Endothelial cell of umbilical vein (primary cell): Measurements from ENCODE around the gene KIF3B. TPM values are rescaled to one million over a fixed set of nuclear protein-coding genes. Genes with fewer than 3 reads are reported as not detected.
"Not testable (repeated sequence)": the region's sequence is repeated elsewhere in the genome, so short reads cannot be mapped to it uniquely, and the experiment has no call there.

ENCODE experiments used
- BruUV-seq: library from RNA; stranded (reverse); fragments of 400-500 nt; replicated peaks from 2 replicates; lab custom pipeline; 2021; lab: Mats Ljungman, UMichigan
- CTCF ChIA-PET: fragments of 300-600, 350-600 bp; sonication (Branson Sonifier 250); formaldehyde crosslinking; loops from one replicate; lab custom pipeline; 2021; ENCODE audit warnings: antibody characterized with exemption, inconsistent platforms; lab: Charles Lee
- POLR2A ChIA-PET: fragments of 300-600, 350-600 bp; sonication (Branson Sonifier 250); formaldehyde crosslinking; loops from one replicate; lab custom pipeline; 2021; ENCODE audit warnings: antibody characterized with exemption, inconsistent platforms; lab: Charles Lee
- DNase-seq: peaks from one replicate; pipeline ENCODE4 v3.0.0-alpha.2; 2011; ENCODE audit warnings: low read depth, low spot score
- FAIRE-seq: peaks from 2 replicates; lab custom pipeline; 2011; peaks lifted over from hg19 to GRCh38; lab: Jason Lieb, UNC
- H2AFZ ChIP-seq: 2 replicates; pipeline ENCODE4 v1.6.0; 2012; ENCODE audit warnings: low read depth, low read length, control low read depth, inconsistent platforms
- H3K27ac ChIP-seq: 2 replicates; pipeline ENCODE4 v1.5.1; 2011; ENCODE audit warnings: low read depth, mild to moderate bottlenecking, control low read depth, low read length, moderate library complexity; ENCODE audit not compliant: insufficient read depth
- H3K27me3 ChIP-seq, 2 experiments: 2 replicates each; pipeline versions ENCODE4 v1.6.0 to v1.6.1; 2011; ENCODE audit warnings: low read length in 2 of 2, mixed read lengths in 1 of 2; ENCODE audit not compliant: control insufficient read depth in 2 of 2, insufficient read depth in 2 of 2
- H3K36me3 ChIP-seq, 2 experiments: 2 replicates in 1 of 2; 3 replicates in 1 of 2; pipeline ENCODE4 v1.5.1; 2011; ENCODE audit warnings: low read length in 2 of 2, mild to moderate bottlenecking in 1 of 2, moderate library complexity in 1 of 2; ENCODE audit not compliant: control insufficient read depth in 2 of 2, insufficient read depth in 2 of 2; ENCODE audit errors: extremely low read depth in 1 of 2
- H3K4me1 ChIP-seq: 3 replicates; pipeline ENCODE4 v1.5.1; 2011; ENCODE audit warnings: mild to moderate bottlenecking, low read length; ENCODE audit not compliant: control insufficient read depth, insufficient read depth; ENCODE audit errors: extremely low read depth
- H3K4me2 ChIP-seq: 2 replicates; pipeline ENCODE4 v1.6.1; 2011; ENCODE audit warnings: low read length, control low read depth, mixed read lengths; ENCODE audit not compliant: insufficient read depth
- H3K4me3 ChIP-seq, 3 experiments: fragments of 200-600 bp in 1 of 3; sonication (generic), shearing (Covaris generic) in 1 of 3; replicated peaks in 1 of 3; 2 replicates each; pipeline ENCODE4 v1.5.1; 2011 to 2016; ENCODE audit warnings: control low read depth in 3 of 3, low read length in 3 of 3, mild to moderate bottlenecking in 2 of 3, inconsistent platforms in 1 of 3, low read depth in 1 of 3, moderate library complexity in 1 of 3; ENCODE audit not compliant: insufficient read depth in 1 of 3
- H3K79me2 ChIP-seq: 2 replicates; pipeline ENCODE4 v1.6.0; 2012; ENCODE audit warnings: low read length, inconsistent platforms; ENCODE audit not compliant: control insufficient read depth, insufficient read depth
- H3K9ac ChIP-seq: replicated peaks from 2 replicates; pipeline ENCODE3; 2011; ENCODE audit warnings: low read length, control low read depth; ENCODE audit not compliant: insufficient read depth; ENCODE audit errors: extremely low read depth
- H3K9me1 ChIP-seq: replicated peaks from 3 replicates; pipeline ENCODE4 v1.6.0; 2011; ENCODE audit warnings: mild to moderate bottlenecking, low read length; ENCODE audit not compliant: control insufficient read depth, insufficient read depth; ENCODE audit errors: extremely low read depth
- H3K9me3 ChIP-seq: replicated peaks from 2 replicates; pipeline ENCODE4 v1.5.1; 2012; ENCODE audit warnings: low read length, inconsistent platforms; ENCODE audit not compliant: control insufficient read depth, insufficient read depth
- H4K20me1 ChIP-seq: replicated peaks from 2 replicates; pipeline ENCODE3; 2011; ENCODE audit warnings: mild to moderate bottlenecking, low read length; ENCODE audit not compliant: control insufficient read depth, insufficient read depth; ENCODE audit errors: extremely low read depth
- MYC ChIP-seq: IDR thresholded peaks from one replicate; pipeline ENCODE4 v1.6.1; 2011; ENCODE audit warnings: mild to moderate bottlenecking, low read depth, low read length
- dilution Hi-C: fragments of 300-500 bp; cut with MboI; formaldehyde crosslinking; loops from one replicate; pipeline ENCODE4 v1.15.0; 2019; ENCODE audit warnings: low sequenced_read_pairs; ENCODE audit not compliant: extremely low pct_ligation_motif_present
- intact Hi-C: fragments of 100-400 bp; cut with micrococcal nuclease; formaldehyde crosslinking; loops from one replicate; pipeline ENCODE4 v1.10.0; 2022
- polyA plus RNA-seq, 4 experiments: library from polyadenylated mRNA; depleted of rRNA in 3 of 4; stranded (reverse) in 3 of 4; unstranded in 1 of 4; fragments of >200 nt; gene quantifications; 2 replicates each; pipeline versions ENCODE4 v1.2.1 to v1.2.3, GENCODE V29; 2011 to 2012; ENCODE audit warnings: missing spikeins in 1 of 4
- total RNA-seq: library from RNA; stranded (reverse); gene quantifications from 2 replicates; pipeline ENCODE4 v1.2.3, GENCODE V29; 2021

The KIF3B gene
- total and polyA plus RNA-seq, 2 donors (not counting 3 experiments of a cell fraction or from before 2014, with no cell fraction given) = 14.5 to 25.1 TPM

GRCh38 chr20:32355417-32355841, 78.0 kb downstream of the KIF3B start:
- FAIRE-seq (no peak), DNase-seq (no peak)
- H3K4me3 ChIP-seq = no peak overlapping the region
- no peak overlapping the region for H3K4me2 ChIP-seq
- no TSS peak for BruUV-seq
- H3K36me3 ChIP-seq = no peaks in the 10 kb centered on the region
- H3K79me2 ChIP-seq = peaks cover 19% of the 10 kb centered on the region
- H3K9me1 ChIP-seq = no peaks in the 10 kb centered on the region
- no peaks in the 10 kb centered on the region for H3K9me3 ChIP-seq
- H3K27me3 ChIP-seq = no peaks in the 10 kb centered on the region
- peaks cover 24% of the 10 kb centered on the region for H3K4me1 ChIP-seq
- no peak for TF ChIP-seq MYC
- no peak overlapping the region for H3K27ac ChIP-seq
- ChIA-PET CTCF (no interaction called here), POLR2A (no interaction called here)
- H2AFZ ChIP-seq = no peak overlapping the region
- dilution Hi-C loops (no loop called here), intact Hi-C loops (no loop called here)
- H3K9ac ChIP-seq = no peak overlapping the region
- H4K20me1 ChIP-seq = peaks cover 3% of the 10 kb centered on the region

- H4K20me1 ChIP-seq, H3K27me3 ChIP-seq, H3K4me2 ChIP-seq, CTCF ChIA-PET, FAIRE-seq, intact Hi-C loops, H3K9me1 ChIP-seq, H3K9ac ChIP-seq, BruUV-seq, H3K36me3 ChIP-seq, dilution Hi-C loops, DNase-seq, H2AFZ ChIP-seq, H3K9me3 ChIP-seq, H3K4me3 ChIP-seq, POLR2A ChIA-PET, H3K27ac ChIP-seq: not testable (repeated sequence)
- peaks cover 25% of the 10 kb centered on the region for H3K79me2 ChIP-seq
- H3K4me1 ChIP-seq = peaks cover 27% of the 10 kb centered on the region
Measured at GRCh38 chr20:32355907-32356621, 78.6 kb downstream of the KIF3B start.
